OCI-LY1 (cell line): ENCODE data around the gene DOLPP1.

Experiments
- H2AFZ ChIP-seq: fragments of 200-600 bp; sonication (generic), shearing (Covaris generic); 2 replicates; pipeline ENCODE4 v1.6.0; 2014; ENCODE audit warnings: antibody characterized with exemption, mild to moderate bottlenecking, low read length
- H3F3A ChIP-seq: fragments of 200-600 bp; sonication (generic), shearing (Covaris generic); 2 replicates; pipeline ENCODE4 v1.6.0; 2014; ENCODE audit warnings: mild to moderate bottlenecking, antibody characterized with exemption, low read length, moderate library complexity; ENCODE audit not compliant: insufficient read depth
- H3K27ac ChIP-seq: fragments of 200-600 bp; sonication (generic); 2 replicates; pipeline ENCODE4 v1.5.1; 2014; ENCODE audit warnings: low read length, mixed run types, mild to moderate bottlenecking, low read depth; ENCODE audit not compliant: poor library complexity, severe bottlenecking
- H3K27me3 ChIP-seq: fragments of 200-600 bp; sonication (generic); 2 replicates; pipeline ENCODE4 v1.6.0; 2014; ENCODE audit warnings: antibody characterized with exemption, mild to moderate bottlenecking, low read length, moderate library complexity; ENCODE audit not compliant: insufficient read depth
- H3K36me3 ChIP-seq: fragments of 200-600 bp; sonication (generic); 2 replicates; pipeline ENCODE4 v1.6.1; 2014; ENCODE audit warnings: mild to moderate bottlenecking, antibody characterized with exemption, low read length, moderate library complexity, mixed read lengths; ENCODE audit not compliant: insufficient read depth
- H3K4me1 ChIP-seq: fragments of 200-600 bp; sonication (generic); 2 replicates; pipeline ENCODE4 v1.5.1; 2014; ENCODE audit warnings: mild to moderate bottlenecking, low read length, moderate library complexity; ENCODE audit not compliant: insufficient read depth, severe bottlenecking
- H3K4me2 ChIP-seq: fragments of 200-600 bp; sonication (generic), shearing (Covaris generic); 2 replicates; pipeline ENCODE4 v1.6.1; 2014; ENCODE audit warnings: low read length
- H3K4me3 ChIP-seq: fragments of 200-600 bp; sonication (generic); 2 replicates; pipeline ENCODE4 v1.5.1; 2014; ENCODE audit warnings: low read length, low read depth, mild to moderate bottlenecking, mixed read lengths; ENCODE audit not compliant: poor library complexity, severe bottlenecking
- H3K79me2 ChIP-seq: fragments of 200-600 bp; shearing (Covaris generic); 2 replicates; pipeline ENCODE4 v1.6.1; 2016; ENCODE audit warnings: mixed run types, low read length, mixed read lengths; ENCODE audit not compliant: insufficient read depth
- H3K9ac ChIP-seq: fragments of 200-600 bp; sonication (generic), shearing (Covaris generic); 2 replicates; pipeline ENCODE4 v1.6.1; 2014; ENCODE audit warnings: mild to moderate bottlenecking, low read length, mixed read lengths
- H3K9me2 ChIP-seq: fragments of 200-600 bp; sonication (generic), shearing (Covaris generic); 2 replicates; pipeline ENCODE4 v1.6.1; 2014; ENCODE audit warnings: low read depth, mild to moderate bottlenecking, low read length, mixed read lengths
- H3K9me3 ChIP-seq: fragments of 200-600 bp; shearing (Covaris generic); 2 replicates; pipeline ENCODE4 v1.6.1; 2014; ENCODE audit warnings: low read length, mixed read lengths
- H4K20me1 ChIP-seq: fragments of 200-600 bp; sonication (generic), shearing (Covaris generic); 2 replicates; pipeline ENCODE4 v1.6.0; 2016; ENCODE audit warnings: mild to moderate bottlenecking, low read length; ENCODE audit not compliant: insufficient read depth
- EZH2 ChIP-seq: fragments of 200-600 bp; sonication (generic), shearing (Covaris generic); IDR thresholded peaks from 2 replicates; pipeline ENCODE4 v1.8.0; 2017; ENCODE audit warnings: borderline replicate concordance, mixed run types, mild to moderate bottlenecking, antibody characterized with exemption, low read length, moderate library complexity, mixed read lengths
- TF ChIP-seq, protein P1 (sequence below): fragments of 200-600 bp; sonication (generic), shearing (Covaris generic); IDR thresholded peaks from 2 replicates; pipeline ENCODE4 v1.5.1; 2017; ENCODE audit warnings: mild to moderate bottlenecking, antibody characterized with exemption, low read length, moderate library complexity, mixed read lengths

Gene DOLPP1

DNA sequence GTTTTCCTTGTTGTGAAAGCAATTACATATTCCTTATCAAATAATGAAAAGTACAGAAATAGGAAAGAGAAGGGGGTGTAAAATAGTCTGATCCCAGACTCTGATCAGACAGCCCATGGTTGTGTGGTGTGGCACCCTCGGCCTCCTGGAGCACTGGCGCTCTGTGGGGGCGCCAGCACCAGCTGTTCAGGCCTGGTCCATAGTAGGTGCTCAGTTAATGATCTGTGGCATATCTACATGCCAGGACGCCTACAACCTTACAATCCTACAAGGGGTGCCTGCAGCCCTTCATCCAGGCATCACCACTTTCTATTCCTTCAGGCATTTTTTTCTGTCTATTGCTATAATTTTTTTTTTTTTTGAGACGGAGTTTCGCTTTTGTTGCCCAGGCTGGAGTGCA lies 27.9 kb upstream of the DOLPP1 start:
- TF ChIP-seq, protein P1, sequence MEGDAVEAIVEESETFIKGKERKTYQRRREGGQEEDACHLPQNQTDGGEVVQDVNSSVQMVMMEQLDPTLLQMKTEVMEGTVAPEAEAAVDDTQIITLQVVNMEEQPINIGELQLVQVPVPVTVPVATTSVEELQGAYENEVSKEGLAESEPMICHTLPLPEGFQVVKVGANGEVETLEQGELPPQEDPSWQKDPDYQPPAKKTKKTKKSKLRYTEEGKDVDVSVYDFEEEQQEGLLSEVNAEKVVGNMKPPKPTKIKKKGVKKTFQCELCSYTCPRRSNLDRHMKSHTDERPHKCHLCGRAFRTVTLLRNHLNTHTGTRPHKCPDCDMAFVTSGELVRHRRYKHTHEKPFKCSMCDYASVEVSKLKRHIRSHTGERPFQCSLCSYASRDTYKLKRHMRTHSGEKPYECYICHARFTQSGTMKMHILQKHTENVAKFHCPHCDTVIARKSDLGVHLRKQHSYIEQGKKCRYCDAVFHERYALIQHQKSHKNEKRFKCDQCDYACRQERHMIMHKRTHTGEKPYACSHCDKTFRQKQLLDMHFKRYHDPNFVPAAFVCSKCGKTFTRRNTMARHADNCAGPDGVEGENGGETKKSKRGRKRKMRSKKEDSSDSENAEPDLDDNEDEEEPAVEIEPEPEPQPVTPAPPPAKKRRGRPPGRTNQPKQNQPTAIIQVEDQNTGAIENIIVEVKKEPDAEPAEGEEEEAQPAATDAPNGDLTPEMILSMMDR, result no peak
- no peak for TF ChIP-seq EZH2
- no peaks in the 10 kb centered on the region for H4K20me1 ChIP-seq
- no peak overlapping the region for H3K4me3 ChIP-seq
- no peaks in the 10 kb centered on the region for H3K79me2 ChIP-seq
- H3K9ac ChIP-seq, result no peak overlapping the region
- no peak overlapping the region for H3K27ac ChIP-seq
- no peaks in the 10 kb centered on the region for H3F3A ChIP-seq
- H3K27me3 ChIP-seq, result no peaks in the 10 kb centered on the region
- no peaks in the 10 kb centered on the region for H3K9me2 ChIP-seq
- no peak overlapping the region for H2AFZ ChIP-seq
- no peaks in the 10 kb centered on the region for H3K4me1 ChIP-seq
- H3K36me3 ChIP-seq, result peaks cover 45% of the 10 kb centered on the region
- H3K9me3 ChIP-seq, result no peaks in the 10 kb centered on the region
- H3K4me2 ChIP-seq, result no peak overlapping the region

GRCh38 chr9:129054163-129054851 lies 26.6 kb upstream of the DOLPP1 start:
- Histone ChIP-seq H3K36me3 (peaks cover 38% of the 10 kb centered on the region), H3K4me1 (no peaks in the 10 kb centered on the region), H3K27me3 (no peaks in the 10 kb centered on the region), H2AFZ (no peak overlapping the region), H3K79me2 (no peaks in the 10 kb centered on the region), H3K9me2 (no peaks in the 10 kb centered on the region), H3F3A (no peaks in the 10 kb centered on the region), H3K9ac (no peak overlapping the region), H3K27ac (no peak overlapping the region), H3K9me3 (no peaks in the 10 kb centered on the region), H3K4me3 (no peak overlapping the region), H3K4me2 (no peak overlapping the region), H4K20me1 (no peaks in the 10 kb centered on the region)
- TF ChIP-seq, protein P1, result no peak
- TF ChIP-seq EZH2, result no peak

- H3K9me2 ChIP-seq, result no peaks in the 10 kb centered on the region
- H4K20me1 ChIP-seq, result no peaks in the 10 kb centered on the region
- no peak overlapping the region for H3K4me2 ChIP-seq
- H3K36me3 ChIP-seq, result peaks cover 35% of the 10 kb centered on the region
- no peak overlapping the region for H3K27ac ChIP-seq
- H3F3A ChIP-seq, result no peaks in the 10 kb centered on the region
- H3K9me3 ChIP-seq, result no peaks in the 10 kb centered on the region
- no peak overlapping the region for H3K4me3 ChIP-seq
- H3K79me2 ChIP-seq, result no peaks in the 10 kb centered on the region
- no peaks in the 10 kb centered on the region for H3K4me1 ChIP-seq
- TF ChIP-seq EZH2, result no peak
- TF ChIP-seq, protein P1, result no peak
- H2AFZ ChIP-seq, result no peak overlapping the region
- no peak overlapping the region for H3K9ac ChIP-seq
- H3K27me3 ChIP-seq, result no peaks in the 10 kb centered on the region
These were observed 21.7 kb upstream of the DOLPP1 start for GRCh38 chr9:129058965-129059795.
